Measurements from ENCODE around the gene NIM1K.
"Not testable (repeated sequence)": the region's sequence is repeated elsewhere in the genome, so short reads cannot be mapped to it uniquely, and the experiment has no call there.

NIM1K gene

DNA sequence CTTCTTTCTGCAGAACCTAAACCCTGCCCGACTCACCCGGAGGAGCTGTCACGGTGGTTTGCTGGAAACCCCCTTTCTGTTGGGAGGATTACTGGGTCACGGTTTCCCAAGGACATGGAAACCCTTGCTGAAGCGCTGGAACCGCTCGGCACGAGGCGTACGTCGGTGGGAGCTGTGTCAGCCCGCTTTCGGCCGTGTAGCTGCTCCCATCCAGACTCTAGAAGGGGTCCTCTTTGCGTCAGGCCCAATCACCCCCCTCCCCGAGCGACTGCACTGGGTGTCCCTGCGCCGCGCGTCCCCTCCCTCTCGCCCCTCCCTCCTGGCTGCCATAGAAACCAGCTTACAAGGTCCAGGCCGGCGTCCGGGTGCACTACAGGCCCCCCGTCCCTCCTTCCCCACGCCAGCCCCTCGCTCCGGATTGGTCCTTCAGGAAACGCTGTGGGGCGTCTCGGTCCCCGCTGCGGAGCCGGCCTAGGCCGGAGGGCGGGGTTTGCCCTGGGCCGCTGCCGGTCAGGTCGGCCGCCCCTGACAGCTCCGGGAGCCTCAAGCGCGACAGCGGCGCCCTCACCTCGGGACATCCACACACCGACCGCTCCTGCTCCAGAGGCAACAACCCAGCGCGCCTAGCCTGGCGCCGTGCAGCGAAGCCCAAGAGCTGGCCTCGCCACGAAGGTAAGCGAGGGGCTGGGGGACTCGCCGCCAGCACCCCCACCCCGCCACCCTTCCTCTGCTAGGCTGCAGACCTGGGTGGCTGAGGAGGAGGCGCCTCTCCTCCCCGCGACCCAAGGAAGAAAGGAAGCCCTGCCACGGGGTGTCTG, at the start of gene NIM1K:
Gene NIM1K, plus strand, starts transcription at position 486 of the 818 bp plus-strand sequence. CDS start 53,551 bp downstream, outside the sequence.
- peak; percentile 50 for DNase-seq

DNA sequence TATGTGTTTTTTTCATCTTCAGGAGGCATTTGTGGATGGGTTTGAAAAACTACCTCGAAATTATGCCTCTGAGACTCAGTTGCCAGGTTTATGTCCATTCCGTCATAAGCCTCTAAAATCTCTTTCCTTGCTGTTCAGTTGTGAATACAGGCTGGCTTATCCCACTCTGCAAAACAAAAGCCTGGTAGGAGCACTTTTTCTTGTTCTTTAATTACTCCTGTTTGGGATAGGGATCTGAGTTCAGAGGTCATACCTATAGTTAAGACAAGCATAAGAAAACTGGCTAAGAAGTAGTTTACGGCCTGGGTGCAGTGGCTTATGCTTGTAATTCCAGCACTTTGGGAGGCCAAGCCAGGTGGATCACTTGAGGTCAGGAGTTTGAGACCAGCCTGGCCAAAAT, 47.0 kb upstream of the NIM1K start:
- DNase-seq: no peak

- DNase-seq: no peak
Observed at GRCh38 chr5:43146958-43147357, 45.1 kb upstream of the NIM1K start.

DNA sequence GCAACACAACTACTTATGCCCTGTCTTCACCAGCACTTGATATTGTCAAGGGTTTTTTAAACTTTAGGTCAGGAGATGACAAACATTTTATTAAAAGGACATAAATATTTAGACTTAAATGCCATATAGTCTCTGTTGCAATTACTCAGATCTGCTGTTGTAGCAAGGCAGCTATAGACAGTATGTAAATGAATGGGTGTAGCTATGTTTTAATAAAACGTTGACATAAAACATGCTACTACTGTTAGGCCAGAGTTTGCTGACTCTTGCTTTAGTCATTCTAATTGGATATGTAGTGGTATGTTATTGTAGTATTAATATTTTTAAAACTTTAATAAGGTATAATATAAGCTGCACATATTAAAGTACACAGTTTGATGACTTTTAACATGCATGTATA, 43.6 kb upstream of the NIM1K start:
- DNase-seq: no peak

GRCh38 chr5:43149231-43149630, 42.8 kb upstream of the NIM1K start:
- no peak for DNase-seq

GRCh38 chr5:43150075-43150474, 42.0 kb upstream of the NIM1K start:
- DNase-seq: no peak

DNA sequence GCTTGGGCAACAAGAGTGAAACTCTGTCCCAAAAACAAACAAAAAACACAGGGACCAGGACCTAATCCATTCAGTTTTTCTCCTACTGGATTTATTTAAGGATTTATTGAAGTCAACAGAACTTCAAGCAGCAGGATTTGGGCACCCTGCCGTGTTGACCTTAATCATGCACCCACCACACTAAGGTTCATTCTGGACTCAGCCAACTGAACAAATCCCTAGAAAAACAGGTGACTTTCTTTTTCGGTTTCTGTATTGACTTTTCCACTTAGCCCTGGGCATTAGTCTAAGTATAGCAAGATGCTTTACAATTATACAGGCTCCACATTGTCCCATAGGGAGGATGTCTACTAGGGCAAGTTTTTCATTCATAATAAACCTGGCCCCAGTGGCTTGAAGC, 41.3 kb upstream of the NIM1K start:
- DNase-seq: no peak

DNA sequence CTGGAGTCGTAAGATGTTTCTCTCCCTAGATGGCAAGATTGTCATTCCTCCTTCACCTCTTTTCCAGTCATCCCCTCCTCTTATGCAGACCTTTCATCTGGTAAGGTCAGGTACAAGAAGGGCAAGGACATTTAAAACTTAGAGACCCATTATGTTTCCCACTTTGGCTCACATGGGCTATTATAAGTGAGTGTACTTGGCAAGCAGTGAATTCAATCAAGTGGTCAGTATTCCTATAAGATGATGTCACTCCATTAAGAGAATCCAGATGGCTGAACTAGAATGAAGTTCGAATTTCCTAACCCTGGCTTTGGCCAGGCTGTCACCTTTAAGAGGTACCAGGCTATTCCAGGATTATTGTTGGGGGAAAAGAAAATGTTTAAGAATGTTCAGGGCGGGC, 39.1 kb upstream of the NIM1K start:
- DNase-seq: no peak

DNA sequence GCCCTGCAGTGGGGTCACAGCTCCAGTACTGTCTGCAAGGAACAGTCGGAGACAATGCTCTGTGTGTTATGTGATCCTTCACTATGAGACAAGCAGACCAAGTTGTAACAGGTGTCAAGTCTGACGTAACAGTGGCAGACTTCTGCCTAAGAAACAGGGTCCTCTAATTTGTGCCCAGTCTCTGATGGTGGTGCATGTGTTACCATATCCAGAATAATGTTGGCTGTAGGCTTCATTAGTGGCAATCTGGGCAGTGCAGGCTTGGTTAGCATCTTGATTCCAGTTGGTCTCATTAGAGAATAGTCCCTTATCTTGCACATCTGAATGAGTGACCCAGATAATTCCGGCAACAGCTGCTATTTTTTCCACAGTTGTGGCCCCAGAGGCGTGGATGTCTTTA, 37.6 kb upstream of the NIM1K start:
- DNase-seq: no peak

- no peak for DNase-seq
Observed at GRCh38 chr5:43155394-43156096, 36.5 kb upstream of the NIM1K start.

GRCh38 chr5:43156388-43156787, 35.6 kb upstream of the NIM1K start:
- DNase-seq: no peak

DNA sequence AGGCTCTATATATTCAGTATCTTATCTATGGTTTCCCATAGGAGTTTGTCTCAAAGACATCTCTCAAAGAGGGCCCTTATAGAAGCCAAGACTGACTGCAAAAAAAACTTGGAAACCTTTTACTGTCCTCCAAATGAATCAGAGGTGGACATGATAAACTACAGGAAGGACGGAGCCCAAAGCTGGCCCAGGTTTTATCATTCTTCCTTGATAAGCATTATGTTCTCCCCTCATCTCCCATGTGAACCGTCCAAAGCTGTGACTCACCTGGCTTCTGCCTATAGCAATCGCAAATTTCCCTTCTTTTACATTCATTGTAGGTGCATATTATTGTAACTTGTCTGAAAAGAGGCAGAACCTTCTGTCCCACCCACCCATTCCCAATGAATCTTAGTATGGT, 35.0 kb upstream of the NIM1K start:
- DNase-seq: no peak

DNA sequence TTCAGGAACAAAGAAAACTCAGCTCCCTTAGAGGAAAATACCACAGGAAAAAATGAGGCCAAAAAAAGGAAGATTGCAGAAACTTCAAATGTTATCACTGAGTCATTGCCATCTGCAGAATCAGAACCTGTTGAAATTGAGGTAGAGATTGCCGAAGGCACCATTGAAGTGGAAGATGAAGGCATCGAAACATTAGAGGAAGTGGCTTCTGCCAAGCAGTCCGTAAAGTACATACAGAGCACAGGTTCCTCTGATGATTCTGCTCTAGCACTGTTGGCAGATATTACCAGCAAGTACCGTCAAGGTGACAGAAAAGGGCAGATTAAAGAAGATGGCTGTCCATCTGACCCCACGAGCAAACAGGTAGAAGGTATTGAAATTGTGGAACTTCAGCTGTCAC, 30.8 kb upstream of the NIM1K start:
- DNase-seq: no peak

- not testable (repeated sequence) for DNase-seq
Observed at GRCh38 chr5:43164801-43165200, 27.2 kb upstream of the NIM1K start.

GRCh38 chr5:43165323-43165722, 26.7 kb upstream of the NIM1K start:
- DNase-seq: no peak

GRCh38 chr5:43168175-43168574, 23.9 kb upstream of the NIM1K start:
- DNase-seq: no peak

- DNase-seq: no peak
Observed at GRCh38 chr5:43171451-43171850, 20.6 kb upstream of the NIM1K start.

DNA sequence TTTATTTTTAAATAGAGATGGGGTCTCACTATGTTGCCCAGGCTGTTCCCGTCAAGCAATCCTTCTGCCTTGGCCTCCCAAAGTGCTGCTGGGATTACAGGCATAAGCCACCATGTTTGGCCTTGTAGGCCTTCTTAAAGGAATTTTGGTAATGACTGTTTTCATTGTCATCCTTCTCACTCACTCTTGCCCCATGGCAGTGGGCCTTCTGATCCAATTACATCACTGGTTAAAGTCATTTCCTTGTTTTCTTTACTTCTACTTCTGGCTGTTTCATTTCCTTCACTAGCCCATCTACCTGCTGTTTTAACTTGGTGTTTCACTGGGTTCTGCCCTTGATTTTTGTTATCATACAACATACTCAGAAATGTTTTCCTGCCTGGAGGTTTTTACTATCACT, 20.1 kb upstream of the NIM1K start:
- DNase-seq: no peak

DNA sequence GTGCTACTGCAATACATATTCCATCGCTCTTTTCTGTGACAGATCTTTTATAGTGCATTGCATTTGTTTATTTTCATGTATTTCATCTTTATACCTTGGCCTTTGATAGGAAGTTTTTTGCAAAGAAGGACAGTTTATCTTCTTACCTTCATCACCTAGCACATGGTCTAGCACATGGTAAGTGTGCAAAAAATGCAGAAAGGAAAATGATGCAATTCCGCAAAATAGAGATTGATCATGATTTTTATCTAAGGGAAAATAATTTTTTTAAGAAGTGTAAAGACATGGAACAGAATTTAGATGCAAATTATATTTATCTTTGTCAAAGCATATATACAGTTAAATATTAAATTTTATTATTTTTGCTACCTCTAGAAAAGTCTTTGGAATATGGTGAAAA, 19.2 kb upstream of the NIM1K start:
- no peak for DNase-seq

- no peak for DNase-seq
Observed at GRCh38 chr5:43174586-43174985, 17.4 kb upstream of the NIM1K start.

- no peak for DNase-seq
Observed at GRCh38 chr5:43179836-43180235, 12.2 kb upstream of the NIM1K start.

DNA sequence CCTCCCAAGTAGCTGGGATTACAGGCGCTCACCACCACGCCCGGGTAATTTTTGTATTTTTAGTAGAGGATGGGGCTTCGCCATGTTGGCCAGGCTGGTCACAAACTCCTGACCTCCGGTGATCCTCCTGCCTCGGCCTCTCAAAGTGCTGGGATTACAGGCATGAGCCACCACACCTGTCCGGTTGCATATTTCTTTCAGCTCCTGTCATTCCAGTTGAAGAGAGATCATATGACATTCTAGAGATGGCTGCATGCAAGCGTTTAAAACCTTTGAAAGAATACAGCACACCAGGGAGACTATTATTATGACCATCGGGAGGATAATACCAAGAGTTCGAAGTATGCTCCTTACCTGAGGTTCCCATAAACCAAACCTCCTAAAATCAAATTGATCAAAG, 9.6 kb upstream of the NIM1K start:
- no peak for DNase-seq

DNA sequence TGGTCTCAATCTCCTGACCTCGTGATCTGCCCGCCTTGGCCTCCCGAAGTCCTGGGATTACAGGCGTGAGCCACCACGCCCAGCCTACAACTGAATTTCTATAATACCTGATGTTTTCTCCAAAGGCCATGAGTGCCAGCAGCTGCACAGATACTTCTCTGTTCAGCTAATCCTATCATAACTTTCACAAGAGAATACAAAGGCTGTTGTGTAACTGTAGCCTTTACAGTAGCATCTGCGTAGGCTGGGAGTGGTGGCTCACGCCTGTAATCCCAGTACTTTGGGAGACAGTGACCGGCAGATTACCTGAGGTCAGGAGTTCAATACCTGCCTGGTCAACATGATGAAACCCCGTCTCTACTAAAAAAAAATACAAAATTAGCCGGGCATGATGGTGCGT, 8.9 kb upstream of the NIM1K start:
- DNase-seq: not testable (repeated sequence)

DNA sequence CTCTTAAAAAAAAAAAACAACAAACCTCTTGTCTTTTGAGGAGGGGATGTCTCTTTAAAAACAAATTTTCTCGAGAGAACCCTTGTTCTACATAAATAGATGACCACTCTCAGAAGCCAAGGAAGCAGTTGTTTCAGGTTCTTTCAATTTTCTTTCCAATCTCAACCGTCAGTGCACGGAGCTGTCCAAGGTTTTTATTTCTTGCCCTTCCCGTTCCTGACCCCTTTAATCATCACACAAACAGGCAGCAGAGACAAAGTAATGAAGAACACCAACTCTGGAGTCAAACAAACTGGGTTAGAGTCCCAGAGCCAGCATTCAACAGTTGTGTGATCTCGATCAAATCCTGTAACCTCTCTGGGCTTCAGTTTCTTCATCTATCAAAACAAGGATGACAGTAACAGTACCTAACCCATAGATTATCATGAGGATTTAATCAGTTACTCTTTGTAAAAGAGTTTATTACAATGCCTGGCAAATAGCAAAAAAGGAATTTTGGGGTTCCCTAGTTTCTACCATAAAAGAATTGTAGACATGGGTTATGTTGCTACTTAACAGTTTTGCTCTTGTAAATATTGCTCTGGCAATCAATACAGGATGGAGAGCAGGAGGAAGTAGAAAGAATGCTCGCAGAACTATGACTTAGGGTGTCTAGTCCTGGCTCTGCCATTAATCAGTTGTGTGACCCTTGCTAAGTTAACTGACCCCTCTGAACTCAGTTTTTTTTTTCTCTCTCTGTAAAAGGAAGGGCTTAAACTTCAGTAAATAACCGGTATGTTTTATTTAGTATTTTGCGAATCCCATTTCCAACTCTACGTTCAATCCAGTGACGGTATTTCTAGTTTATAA, 1.0 kb upstream of the NIM1K start:
- DNase-seq: no peak

Data from COR-L47 (cell line).